ENCODE data around the gene TNRC6B.
"Not testable (repeated sequence)": the region's sequence is repeated elsewhere in the genome, so short reads cannot be mapped to it uniquely, and the experiment has no call there.

TNRC6B gene

DNA sequence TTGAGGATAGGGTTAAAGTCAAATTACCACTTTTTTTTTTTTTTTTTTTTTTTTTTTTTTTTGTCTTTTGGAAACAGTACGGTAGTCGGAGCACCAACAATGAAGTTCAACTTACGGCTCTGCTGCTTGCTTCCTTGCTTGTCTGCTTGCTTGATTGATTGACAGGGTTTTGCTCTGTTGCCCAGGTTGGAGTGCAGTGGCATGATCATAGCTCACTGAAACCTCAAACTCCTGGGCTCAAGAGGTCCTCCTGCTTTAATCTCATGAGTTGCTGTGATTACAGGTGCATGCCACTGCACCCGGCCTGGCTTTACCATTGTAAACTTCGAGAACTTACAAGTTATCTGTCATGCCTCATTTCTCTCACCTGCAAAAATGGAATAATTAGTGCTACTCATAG is 198.4 kb downstream of the TNRC6B start:
- no peak for DNase-seq

DNA sequence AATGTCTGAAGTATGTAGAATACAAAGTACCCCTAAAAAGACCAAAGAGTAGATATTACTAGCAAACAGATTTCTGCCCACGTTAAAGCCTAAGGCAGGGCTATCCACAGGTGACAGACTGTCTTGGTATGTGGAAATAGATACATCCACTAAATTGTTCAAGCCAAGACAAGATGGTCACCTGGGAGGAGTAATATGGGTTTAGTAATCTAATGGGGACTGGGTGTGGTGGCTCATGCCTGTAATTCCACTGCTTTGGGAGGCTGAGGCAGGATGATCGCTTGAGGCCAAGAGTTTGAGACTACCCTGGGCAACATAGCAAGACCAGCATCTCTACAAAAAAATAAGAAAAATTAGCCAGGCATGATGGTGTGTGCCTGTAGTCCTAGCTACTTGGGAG is 200.2 kb downstream of the TNRC6B start:
- DNase-seq: no peak

DNA sequence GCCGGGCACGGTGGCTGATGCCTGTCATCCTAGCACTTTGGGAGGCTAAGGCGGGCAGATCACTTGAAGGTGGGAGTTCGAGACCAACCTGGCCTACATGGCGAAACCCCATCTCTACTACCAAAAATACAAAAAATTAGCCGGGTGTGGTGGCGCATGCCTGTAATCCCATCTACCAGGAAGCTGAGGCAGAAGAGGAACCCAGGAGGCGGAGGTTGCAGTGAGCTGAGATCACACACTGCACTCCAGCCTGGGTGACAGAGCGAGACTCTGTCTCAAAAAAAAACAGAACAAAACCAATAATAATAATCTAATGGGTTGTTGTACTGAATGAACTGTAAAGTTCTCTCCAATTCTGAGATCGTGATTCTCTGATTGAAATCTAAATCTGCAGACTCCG is 200.7 kb downstream of the TNRC6B start:
- DNase-seq: not testable (repeated sequence)

DNA sequence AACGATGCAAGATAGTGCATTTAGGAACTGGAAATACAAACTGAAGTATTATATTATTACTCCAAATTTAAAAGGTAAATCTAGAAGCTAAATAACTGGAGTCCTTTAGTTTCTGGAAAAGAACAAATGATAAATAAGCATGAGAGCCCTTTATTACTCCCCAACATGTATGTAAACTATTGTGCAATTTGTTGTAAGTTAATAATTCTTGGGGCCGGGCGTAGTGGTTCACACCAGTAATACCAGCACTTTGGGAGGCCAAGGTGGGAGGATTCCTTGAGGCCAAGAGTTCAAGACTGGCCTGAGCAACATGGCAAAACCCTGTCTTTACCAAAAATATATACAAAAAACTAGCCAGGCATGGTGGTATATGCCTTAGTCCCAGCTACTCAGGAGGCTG is 203.7 kb downstream of the TNRC6B start:
- DNase-seq: no peak

DNA sequence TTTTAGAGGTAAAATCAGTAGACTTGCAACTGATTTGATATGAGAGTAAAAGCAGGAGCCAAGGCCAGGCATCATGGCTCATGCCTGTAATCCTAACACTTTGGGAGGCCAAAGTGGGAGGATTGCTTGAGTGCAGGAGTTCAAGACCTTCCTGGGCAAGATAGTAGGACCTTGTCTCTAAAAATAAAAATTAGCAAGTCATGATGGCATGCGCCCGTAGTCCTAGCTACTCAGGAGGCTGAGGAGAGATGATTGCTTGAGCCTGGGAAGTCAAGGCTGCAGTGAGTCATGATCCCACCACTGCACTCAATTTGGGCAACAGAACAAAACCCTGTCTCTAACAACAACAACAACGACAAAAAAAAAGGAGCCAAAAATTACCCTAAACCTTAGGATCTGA is 206.2 kb downstream of the TNRC6B start:
- no peak for DNase-seq

DNA sequence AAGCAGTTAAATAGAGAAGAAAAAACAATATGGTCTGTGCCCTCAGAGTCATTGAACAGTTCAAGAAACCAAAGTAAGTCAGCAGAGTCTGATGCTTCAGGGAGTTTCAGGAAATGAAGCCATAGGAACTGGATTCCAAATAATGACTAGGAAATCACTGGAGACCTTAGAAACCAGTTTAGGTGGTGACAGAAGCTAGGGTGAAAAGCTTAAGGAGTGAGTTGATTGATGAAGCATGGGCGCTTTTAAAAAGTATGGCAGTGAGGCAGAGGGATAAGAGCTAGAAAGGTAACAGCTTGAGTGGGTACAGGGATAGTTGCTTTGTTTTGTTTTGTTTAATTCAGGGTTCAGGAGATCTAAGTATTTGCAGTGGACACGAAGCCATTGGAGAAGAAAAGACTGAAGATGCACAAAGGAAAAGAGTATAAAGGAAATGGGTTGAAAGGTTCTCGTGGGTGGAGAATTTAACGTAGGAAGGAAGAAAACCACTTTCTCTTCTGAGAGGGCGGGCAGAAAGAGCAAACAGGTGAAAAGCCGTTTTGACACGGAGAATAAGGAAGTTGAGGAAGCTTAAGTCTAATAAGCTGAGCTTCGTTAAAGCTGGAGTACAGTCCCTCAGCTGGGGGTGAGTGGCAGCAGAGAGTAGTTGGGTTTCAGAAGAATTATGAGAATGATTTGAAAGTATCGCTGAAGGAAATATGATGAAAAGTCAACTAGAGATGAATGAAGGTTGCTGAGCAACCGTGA is 207.5 kb downstream of the TNRC6B start:
- DNase-seq: no peak
